Measurements from ENCODE around the gene HTR3C.

HTR3C gene

GRCh38 chr3:184008161-184008560 is 44.7 kb upstream of the HTR3C start:
- no peak for DNase-seq
- Histone ChIP-seq H3K27ac (no peak overlapping the region), H3K36me3 (peaks cover 6 to 22% (median 8%) of the 10 kb centered on the region in 3 donors), H3K9me3 (no peaks in the 10 kb centered on the region), H3K4me1 (peaks cover 0 to 5% (median 0%) of the 10 kb centered on the region in 4 donors), H3K27me3 (no peaks in the 10 kb centered on the region), H3K4me3 (no peak overlapping the region)
- intact Hi-C loops (cut with DNase I; ENCODE audit: low total_unique reads): no loop called here
- no peak for TF ChIP-seq CTCF (IDR thresholded peaks at IDR 0.05)

GRCh38 chr3:184011230-184011876 is 41.5 kb upstream of the HTR3C start:
- TF ChIP-seq CTCF (IDR thresholded peaks at IDR 0.05): no peak
- H3K4me1 ChIP-seq: peaks cover 0 to 4% (median under 1%) of the 10 kb centered on the region in 4 donors
- intact Hi-C loops (cut with DNase I; ENCODE audit: low total_unique reads): loop anchor here (10.0 kb wide), 1 partner anchor 233 kb away; the partner anchor contains the start of genes ALG3 and EEF1AKMT4
- H3K4me3 ChIP-seq: no peak overlapping the region
- H3K9me3 ChIP-seq: no peaks in the 10 kb centered on the region
- H3K27me3 ChIP-seq: no peaks in the 10 kb centered on the region
- H3K27ac ChIP-seq: no peak overlapping the region
- peaks cover 13 to 31% (median 14%) of the 10 kb centered on the region in 3 donors for H3K36me3 ChIP-seq
- no peak for DNase-seq

GRCh38 chr3:184011937-184012889 is 40.6 kb upstream of the HTR3C start:
- no peak for TF ChIP-seq CTCF (IDR thresholded peaks at IDR 0.05)

GRCh38 chr3:184015381-184016019 is 37.3 kb upstream of the HTR3C start:
- TF ChIP-seq CTCF (IDR thresholded peaks at IDR 0.05): no peak
- no peak for DNase-seq
- no peak overlapping the region for H3K4me3 ChIP-seq
- no peaks in the 10 kb centered on the region for H3K27me3 ChIP-seq
- no peak overlapping the region for H3K27ac ChIP-seq
- intact Hi-C loops (cut with DNase I; ENCODE audit: low total_unique reads): loop anchor here (5.0 to 10.0 kb wide), 2 partner anchors 122 to 229 kb away; partner anchors contain the start of genes ALG3, EEF1AKMT4 and EIF2B5
- H3K9me3 ChIP-seq: no peaks in the 10 kb centered on the region
- H3K36me3 ChIP-seq: peaks cover 5 to 21% (median 14%) of the 10 kb centered on the region in 3 donors
- peaks cover 0 to 16% (median 10%) of the 10 kb centered on the region in 4 donors for H3K4me1 ChIP-seq

More at GRCh38 chr3:184011937-184012889, 40.6 kb upstream of the HTR3C start:
- intact Hi-C loops (cut with DNase I; ENCODE audit: low total_unique reads): loop anchor here (10.0 kb wide), 1 partner anchor 233 kb away; the partner anchor contains the start of genes ALG3 and EEF1AKMT4
- H3K27ac ChIP-seq: no peak overlapping the region
- no peak for DNase-seq
- H3K4me3 ChIP-seq: no peak overlapping the region
- no peaks in the 10 kb centered on the region for H3K27me3 ChIP-seq
- H3K36me3 ChIP-seq: peaks cover 13 to 31% (median 14%) of the 10 kb centered on the region in 3 donors
- H3K9me3 ChIP-seq: no peaks in the 10 kb centered on the region
- H3K4me1 ChIP-seq: peaks cover 0 to 12% (median 8%) of the 10 kb centered on the region in 4 donors

GRCh38 chr3:184016169-184016570 is 36.7 kb upstream of the HTR3C start:
- Histone ChIP-seq H3K36me3 (peaks cover 5 to 21% (median 14%) of the 10 kb centered on the region in 3 donors), H3K4me3 (no peak overlapping the region), H3K27ac (no peak overlapping the region), H3K27me3 (no peaks in the 10 kb centered on the region), H3K4me1 (peaks cover 0 to 16% (median 10%) of the 10 kb centered on the region in 4 donors), H3K9me3 (no peaks in the 10 kb centered on the region)
- intact Hi-C loops (cut with DNase I; ENCODE audit: low total_unique reads): loop anchor here (5.0 to 10.0 kb wide), 2 partner anchors 121 to 229 kb away; partner anchors contain the start of genes ALG3, EEF1AKMT4 and EIF2B5
- TF ChIP-seq CTCF (IDR thresholded peaks at IDR 0.05): no peak
- no peak for DNase-seq
